Liver (tissue), 9 donors: ENCODE measurements around the gene BDKRB2. TPM values are rescaled to one million over a fixed set of nuclear protein-coding genes. Genes with fewer than 3 reads are reported as not detected.

Experiments
- DNase-seq: peaks from one replicate; pipeline ENCODE4 v3.0.0-alpha.2; 2017; ENCODE audit warnings: low spot score
- H3K27ac ChIP-seq, 2 donors: one replicate each; pipeline ENCODE4 v1.7.0; 2013; ENCODE audit warnings: inconsistent platforms in 2 of 2, low read length in 2 of 2, control low read depth in 1 of 2, low read depth in 1 of 2, mild to moderate bottlenecking in 1 of 2
- H3K27me3 ChIP-seq, 4 donors: one replicate each; pipeline versions ENCODE4 v1.6.1 to v1.7.0; 2013; ENCODE audit warnings: low read length in 3 of 4, inconsistent platforms in 1 of 4, mild to moderate bottlenecking in 1 of 4, moderate library complexity in 1 of 4; ENCODE audit not compliant: control insufficient read depth in 4 of 4, insufficient read depth in 4 of 4
- H3K36me3 ChIP-seq, 4 donors: one replicate each; pipeline versions ENCODE4 v1.6.1 to v1.7.0; 2013; ENCODE audit warnings: low read length in 3 of 4, mild to moderate bottlenecking in 3 of 4, low read depth in 1 of 4, moderate library complexity in 1 of 4; ENCODE audit not compliant: control insufficient read depth in 4 of 4, insufficient read depth in 3 of 4
- H3K4me1 ChIP-seq, 4 donors: one replicate each; pipeline versions ENCODE4 v1.6.1 to v1.7.0; 2013; ENCODE audit warnings: low read length in 3 of 4, mild to moderate bottlenecking in 3 of 4, moderate library complexity in 1 of 4; ENCODE audit not compliant: control insufficient read depth in 4 of 4, insufficient read depth in 4 of 4
- H3K4me3 ChIP-seq, 3 donors: one replicate each; pipeline versions ENCODE4 v1.6.1 to v1.7.0; 2013; ENCODE audit warnings: low read length in 3 of 3, control low read depth in 1 of 3, low read depth in 1 of 3, mild to moderate bottlenecking in 1 of 3
- H3K9ac ChIP-seq, 2 donors: one replicate each; pipeline ENCODE4 v1.7.0; 2013; ENCODE audit warnings: low read length in 2 of 2, mild to moderate bottlenecking in 2 of 2, moderate library complexity in 2 of 2, control low read depth in 1 of 2, low read depth in 1 of 2
- H3K9me3 ChIP-seq, 4 donors: one replicate each; pipeline versions ENCODE4 v1.6.1 to v1.7.0; 2013; ENCODE audit warnings: low read length in 3 of 4; ENCODE audit not compliant: control insufficient read depth in 4 of 4
- EGR1 ChIP-seq, 2 donors: IDR thresholded peaks; 2 replicates each; pipeline ENCODE4 v1.6.1; 2016 to 2018; ENCODE audit warnings: antibody characterized with exemption in 2 of 2, low read depth in 2 of 2
- FOXA1 ChIP-seq: IDR thresholded peaks from 2 replicates; pipeline ENCODE4 v1.6.1; 2016; ENCODE audit warnings: antibody characterized with exemption
- FOXA2 ChIP-seq: IDR thresholded peaks from 2 replicates; pipeline ENCODE4 v1.6.1; 2016; ENCODE audit warnings: antibody characterized with exemption
- GABPA ChIP-seq, 2 donors: IDR thresholded peaks in 1 of 2; conservative IDR thresholded peaks in 1 of 2; 2 replicates each; pipeline ENCODE4 v1.6.1; 2016; ENCODE audit warnings: antibody characterized with exemption in 2 of 2, mild to moderate bottlenecking in 1 of 2, moderate library complexity in 1 of 2
- HNF4A ChIP-seq, 2 donors: conservative IDR thresholded peaks; 2 replicates each; pipeline ENCODE4 v1.6.1; 2016; ENCODE audit warnings: antibody characterized with exemption in 2 of 2, mild to moderate bottlenecking in 2 of 2
- HNF4G ChIP-seq: IDR thresholded peaks from 2 replicates; pipeline ENCODE4 v1.6.1; 2016; ENCODE audit warnings: antibody characterized with exemption
- JUND ChIP-seq, 2 donors: IDR thresholded peaks; 2 replicates each; pipeline ENCODE4 v1.6.1; 2016; ENCODE audit warnings: antibody characterized with exemption in 2 of 2
- NR2F2 ChIP-seq: IDR thresholded peaks from 2 replicates; pipeline ENCODE4 v1.6.1; 2016; ENCODE audit warnings: antibody characterized with exemption
- RAD21 ChIP-seq, 2 donors: IDR thresholded peaks; 2 replicates each; pipeline ENCODE4 v1.6.1; 2016; ENCODE audit warnings: antibody characterized with exemption in 2 of 2, mild to moderate bottlenecking in 2 of 2
- RXRA ChIP-seq, 2 donors: IDR thresholded peaks; 2 replicates each; pipeline ENCODE4 v1.6.1; 2017 to 2018; ENCODE audit warnings: antibody characterized with exemption in 2 of 2, mild to moderate bottlenecking in 1 of 2
- SP1 ChIP-seq: IDR thresholded peaks from 2 replicates; pipeline ENCODE4 v1.6.1; 2018; ENCODE audit warnings: antibody characterized with exemption, mild to moderate bottlenecking
- TAF1 ChIP-seq: conservative IDR thresholded peaks from 2 replicates; pipeline ENCODE4 v1.6.1; 2016; ENCODE audit warnings: antibody characterized with exemption, mild to moderate bottlenecking
- YY1 ChIP-seq: IDR thresholded peaks from 2 replicates; pipeline ENCODE4 v1.6.1; 2016; ENCODE audit warnings: antibody characterized with exemption, mild to moderate bottlenecking
- WGBS: extraction: QIAGEN DNeasy Blood & Tissue Kit; methylation state at CpG from one replicate; pipeline ENCODE4 v1.1.7; 2013; 5-methylcytosine and 5-hydroxymethylcytosine counted together
- polyA plus RNA-seq, 2 donors: library from polyadenylated mRNA; stranded (reverse) in 1 of 2; unstranded in 1 of 2; fragments of 200-250 nt in 1 of 2; fragments of >200 nt in 1 of 2; fragmentation: Nextera tagmentation in 1 of 2; extraction: Ambion mirVana in 1 of 2; gene quantifications; one replicate each; pipeline versions ENCODE4 v1.2.1 to v1.2.3, GENCODE V29; 2013 to 2015
- total RNA-seq, 2 donors: library from RNA; depleted of rRNA; stranded (reverse); fragments of >200 nt; gene quantifications; one replicate each; pipeline ENCODE4 v1.2.3, GENCODE V29; 2014
- TF ChIP-seq, protein P1 (sequence below): IDR thresholded peaks from 2 replicates; pipeline ENCODE4 v1.6.1; 2016; ENCODE audit warnings: antibody characterized with exemption
- TF ChIP-seq, protein P2 (sequence below): fragments of 150-350 bp; IDR thresholded peaks from 2 replicates; pipeline ENCODE4 v1.5.1; 2017; ENCODE audit warnings: improper control_type of control experiment, low read depth, low read length; ENCODE audit not compliant: missing input control
- TF ChIP-seq, protein P3 (sequence below): IDR thresholded peaks from 2 replicates; pipeline ENCODE4 v1.6.1; 2016; ENCODE audit warnings: antibody characterized with exemption, mild to moderate bottlenecking
- TF ChIP-seq, protein P4 (sequence below): IDR thresholded peaks from 2 replicates; pipeline ENCODE4 v1.6.1; 2016; ENCODE audit warnings: antibody characterized with exemption
- TF ChIP-seq, protein P5 (sequence below): IDR thresholded peaks from 2 replicates; pipeline ENCODE4 v1.6.1; 2016; ENCODE audit warnings: antibody characterized with exemption
- donor health status: healthy.
- donor health status: healthy.
- donor health status: healthy.
- donor health status: healthy.
- donor health status: healthy.

Gene BDKRB2
- total and polyA plus RNA-seq, 4 donors: 0.10 to 0.25 (median 0.17) TPM

DNA sequence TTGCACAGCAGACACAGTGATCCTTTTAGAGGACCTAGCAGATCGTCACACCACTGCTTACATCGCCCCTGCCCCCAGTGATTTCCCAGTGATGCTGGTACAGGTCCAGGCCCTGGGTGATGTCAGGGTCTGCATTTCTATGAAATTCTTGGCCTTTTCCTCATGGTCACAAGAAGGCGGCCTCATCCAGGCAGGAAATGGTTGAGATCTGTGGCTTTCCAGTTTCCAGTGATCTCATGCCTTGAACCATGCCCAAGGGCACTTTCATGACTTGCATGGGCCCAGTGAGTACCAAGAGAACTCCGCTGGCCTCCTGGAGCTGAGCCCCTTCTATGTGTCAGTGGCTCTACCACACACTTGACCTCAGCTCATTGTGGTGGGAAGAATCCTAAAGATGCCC is 41.9 kb upstream of the BDKRB2 start:
- no peaks in the 10 kb centered on the region for H3K9me3 ChIP-seq
- no peak for DNase-seq
- no peak overlapping the region for H3K27ac ChIP-seq
- H3K36me3 ChIP-seq: no peaks in the 10 kb centered on the region
- no peak overlapping the region for H3K9ac ChIP-seq
- TF ChIP-seq, protein P1, sequence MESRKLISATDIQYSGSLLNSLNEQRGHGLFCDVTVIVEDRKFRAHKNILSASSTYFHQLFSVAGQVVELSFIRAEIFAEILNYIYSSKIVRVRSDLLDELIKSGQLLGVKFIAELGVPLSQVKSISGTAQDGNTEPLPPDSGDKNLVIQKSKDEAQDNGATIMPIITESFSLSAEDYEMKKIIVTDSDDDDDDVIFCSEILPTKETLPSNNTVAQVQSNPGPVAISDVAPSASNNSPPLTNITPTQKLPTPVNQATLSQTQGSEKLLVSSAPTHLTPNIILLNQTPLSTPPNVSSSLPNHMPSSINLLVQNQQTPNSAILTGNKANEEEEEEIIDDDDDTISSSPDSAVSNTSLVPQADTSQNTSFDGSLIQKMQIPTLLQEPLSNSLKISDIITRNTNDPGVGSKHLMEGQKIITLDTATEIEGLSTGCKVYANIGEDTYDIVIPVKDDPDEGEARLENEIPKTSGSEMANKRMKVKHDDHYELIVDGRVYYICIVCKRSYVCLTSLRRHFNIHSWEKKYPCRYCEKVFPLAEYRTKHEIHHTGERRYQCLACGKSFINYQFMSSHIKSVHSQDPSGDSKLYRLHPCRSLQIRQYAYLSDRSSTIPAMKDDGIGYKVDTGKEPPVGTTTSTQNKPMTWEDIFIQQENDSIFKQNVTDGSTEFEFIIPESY: no peak
- TF ChIP-seq HNF4G (no peak), GABPA (IDR thresholded peaks at IDR 0.05 in 1 of 2, conservative IDR thresholded peaks at IDR 0.05 in 1 of 2) (no peak), SP1 (no peak)
- TF ChIP-seq, protein P2, sequence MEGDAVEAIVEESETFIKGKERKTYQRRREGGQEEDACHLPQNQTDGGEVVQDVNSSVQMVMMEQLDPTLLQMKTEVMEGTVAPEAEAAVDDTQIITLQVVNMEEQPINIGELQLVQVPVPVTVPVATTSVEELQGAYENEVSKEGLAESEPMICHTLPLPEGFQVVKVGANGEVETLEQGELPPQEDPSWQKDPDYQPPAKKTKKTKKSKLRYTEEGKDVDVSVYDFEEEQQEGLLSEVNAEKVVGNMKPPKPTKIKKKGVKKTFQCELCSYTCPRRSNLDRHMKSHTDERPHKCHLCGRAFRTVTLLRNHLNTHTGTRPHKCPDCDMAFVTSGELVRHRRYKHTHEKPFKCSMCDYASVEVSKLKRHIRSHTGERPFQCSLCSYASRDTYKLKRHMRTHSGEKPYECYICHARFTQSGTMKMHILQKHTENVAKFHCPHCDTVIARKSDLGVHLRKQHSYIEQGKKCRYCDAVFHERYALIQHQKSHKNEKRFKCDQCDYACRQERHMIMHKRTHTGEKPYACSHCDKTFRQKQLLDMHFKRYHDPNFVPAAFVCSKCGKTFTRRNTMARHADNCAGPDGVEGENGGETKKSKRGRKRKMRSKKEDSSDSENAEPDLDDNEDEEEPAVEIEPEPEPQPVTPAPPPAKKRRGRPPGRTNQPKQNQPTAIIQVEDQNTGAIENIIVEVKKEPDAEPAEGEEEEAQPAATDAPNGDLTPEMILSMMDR: no peak
- no peaks in the 10 kb centered on the region for H3K27me3 ChIP-seq
- H3K4me1 ChIP-seq: peaks cover 0 to 8% (median 3%) of the 10 kb centered on the region in 4 donors
- no peak overlapping the region for H3K4me3 ChIP-seq
- 92% methylated on average over 4 of the region's 4 CpGs for whole genome bisulfite sequencing

DNA sequence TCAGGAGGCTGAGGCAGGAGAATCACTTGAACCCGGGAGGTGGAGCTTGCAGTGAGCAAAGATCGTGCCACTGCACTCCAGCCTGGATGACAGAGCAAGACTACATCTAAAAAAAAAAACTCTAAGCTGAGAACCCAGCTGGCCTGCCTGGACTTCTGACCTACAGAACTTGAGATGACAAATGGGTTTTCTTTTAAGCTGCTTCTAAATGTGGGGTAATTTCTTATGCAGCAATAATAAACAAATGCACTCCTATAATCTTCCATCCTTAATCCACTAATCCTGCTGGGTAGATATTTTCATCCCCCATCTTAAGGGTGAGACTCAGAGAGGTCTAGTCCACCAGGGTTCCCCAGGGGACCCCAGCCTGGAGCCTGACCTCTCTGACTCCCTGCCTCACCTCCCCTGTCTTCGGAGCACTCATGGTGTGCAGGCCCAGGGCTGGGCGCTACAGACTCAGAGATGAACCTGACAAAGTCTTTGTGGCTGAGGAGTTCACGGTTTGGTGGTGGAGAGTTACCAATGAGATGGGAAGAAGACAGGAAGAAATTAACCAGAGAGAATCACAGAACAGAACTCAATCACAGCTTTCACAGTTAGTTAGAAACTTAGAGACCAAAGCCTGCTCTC is 39.7 kb upstream of the BDKRB2 start:
- Histone ChIP-seq H3K36me3 (no peaks in the 10 kb centered on the region), H3K9me3 (no peaks in the 10 kb centered on the region), H3K4me1 (peaks cover 0 to 7% (median 2%) of the 10 kb centered on the region in 4 donors), H3K27ac (no peak overlapping the region), H3K4me3 (no peak overlapping the region), H3K9ac (no peak overlapping the region), H3K27me3 (no peaks in the 10 kb centered on the region)
- WGBS: 89% methylated on average over 5 of the region's 5 CpGs
- TF ChIP-seq, protein P3, sequence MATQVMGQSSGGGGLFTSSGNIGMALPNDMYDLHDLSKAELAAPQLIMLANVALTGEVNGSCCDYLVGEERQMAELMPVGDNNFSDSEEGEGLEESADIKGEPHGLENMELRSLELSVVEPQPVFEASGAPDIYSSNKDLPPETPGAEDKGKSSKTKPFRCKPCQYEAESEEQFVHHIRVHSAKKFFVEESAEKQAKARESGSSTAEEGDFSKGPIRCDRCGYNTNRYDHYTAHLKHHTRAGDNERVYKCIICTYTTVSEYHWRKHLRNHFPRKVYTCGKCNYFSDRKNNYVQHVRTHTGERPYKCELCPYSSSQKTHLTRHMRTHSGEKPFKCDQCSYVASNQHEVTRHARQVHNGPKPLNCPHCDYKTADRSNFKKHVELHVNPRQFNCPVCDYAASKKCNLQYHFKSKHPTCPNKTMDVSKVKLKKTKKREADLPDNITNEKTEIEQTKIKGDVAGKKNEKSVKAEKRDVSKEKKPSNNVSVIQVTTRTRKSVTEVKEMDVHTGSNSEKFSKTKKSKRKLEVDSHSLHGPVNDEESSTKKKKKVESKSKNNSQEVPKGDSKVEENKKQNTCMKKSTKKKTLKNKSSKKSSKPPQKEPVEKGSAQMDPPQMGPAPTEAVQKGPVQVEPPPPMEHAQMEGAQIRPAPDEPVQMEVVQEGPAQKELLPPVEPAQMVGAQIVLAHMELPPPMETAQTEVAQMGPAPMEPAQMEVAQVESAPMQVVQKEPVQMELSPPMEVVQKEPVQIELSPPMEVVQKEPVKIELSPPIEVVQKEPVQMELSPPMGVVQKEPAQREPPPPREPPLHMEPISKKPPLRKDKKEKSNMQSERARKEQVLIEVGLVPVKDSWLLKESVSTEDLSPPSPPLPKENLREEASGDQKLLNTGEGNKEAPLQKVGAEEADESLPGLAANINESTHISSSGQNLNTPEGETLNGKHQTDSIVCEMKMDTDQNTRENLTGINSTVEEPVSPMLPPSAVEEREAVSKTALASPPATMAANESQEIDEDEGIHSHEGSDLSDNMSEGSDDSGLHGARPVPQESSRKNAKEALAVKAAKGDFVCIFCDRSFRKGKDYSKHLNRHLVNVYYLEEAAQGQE: no peak
- no peak for TF ChIP-seq HNF4G
- TF ChIP-seq, protein P4, sequence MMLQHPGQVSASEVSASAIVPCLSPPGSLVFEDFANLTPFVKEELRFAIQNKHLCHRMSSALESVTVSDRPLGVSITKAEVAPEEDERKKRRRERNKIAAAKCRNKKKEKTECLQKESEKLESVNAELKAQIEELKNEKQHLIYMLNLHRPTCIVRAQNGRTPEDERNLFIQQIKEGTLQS: no peak
- TF ChIP-seq HNF4A (conservative IDR thresholded peaks at IDR 0.05): no peak
- TF ChIP-seq FOXA1: no peak
- TF ChIP-seq TAF1: no peak
- no peak for TF ChIP-seq EGR1 (IDR thresholded peaks at IDR 0.05; ENCODE audit: low read depth in 2 of 2)
- no peak for TF ChIP-seq GABPA (IDR thresholded peaks at IDR 0.05 in 1 of 2, conservative IDR thresholded peaks at IDR 0.05 in 1 of 2)
- no peak for TF ChIP-seq RAD21 (IDR thresholded peaks at IDR 0.05)
- TF ChIP-seq RXRA (IDR thresholded peaks at IDR 0.05): no peak
- no peak for TF ChIP-seq YY1
- TF ChIP-seq, protein P2: no peak
- TF ChIP-seq SP1: no peak
- TF ChIP-seq, protein P5, sequence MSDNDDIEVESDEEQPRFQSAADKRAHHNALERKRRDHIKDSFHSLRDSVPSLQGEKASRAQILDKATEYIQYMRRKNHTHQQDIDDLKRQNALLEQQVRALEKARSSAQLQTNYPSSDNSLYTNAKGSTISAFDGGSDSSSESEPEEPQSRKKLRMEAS: no peak
- TF ChIP-seq FOXA2: no peak
- TF ChIP-seq, protein P1: no peak
- TF ChIP-seq JUND (IDR thresholded peaks at IDR 0.05): no peak
- TF ChIP-seq NR2F2: no peak
- no peak for DNase-seq
